Measurements from ENCODE around the gene MRPL3.

- TF ChIP-seq CTCF (IDR thresholded peaks at IDR 0.05; ENCODE audit: low read length) (no peak), EZH2 (optimal IDR thresholded peaks at IDR 0.05; ENCODE audit: low read depth, low read length) (no peak), EZH2phosphoT487 (IDR thresholded peaks at IDR 0.05; ENCODE audit: low read length) (no peak)
Observed at GRCh38 chr3:131532645-131533044, 29.9 kb upstream of the MRPL3 start.
